Measurements from ENCODE around the gene ZNF189.

ZNF189 gene

GRCh38 chr9:101398068-101398929 is at the start of gene ZNF189, which contains the start of gene MRPL50:
ZNF189 (plus strand) TSS chr9:101398851; CDS start chr9:101399157, 306 bp downstream.
MRPL50 (minus strand) TSS chr9:101398618; CDS start chr9:101398592, 26 bp downstream.
- peak; percentile 98 for DNase-seq (ENCODE audit: low read depth)

- DNase-seq (ENCODE audit: low read depth): no peak
Observed at GRCh38 chr9:101350285-101350684, 48.4 kb upstream of the ZNF189 start.

DNA sequence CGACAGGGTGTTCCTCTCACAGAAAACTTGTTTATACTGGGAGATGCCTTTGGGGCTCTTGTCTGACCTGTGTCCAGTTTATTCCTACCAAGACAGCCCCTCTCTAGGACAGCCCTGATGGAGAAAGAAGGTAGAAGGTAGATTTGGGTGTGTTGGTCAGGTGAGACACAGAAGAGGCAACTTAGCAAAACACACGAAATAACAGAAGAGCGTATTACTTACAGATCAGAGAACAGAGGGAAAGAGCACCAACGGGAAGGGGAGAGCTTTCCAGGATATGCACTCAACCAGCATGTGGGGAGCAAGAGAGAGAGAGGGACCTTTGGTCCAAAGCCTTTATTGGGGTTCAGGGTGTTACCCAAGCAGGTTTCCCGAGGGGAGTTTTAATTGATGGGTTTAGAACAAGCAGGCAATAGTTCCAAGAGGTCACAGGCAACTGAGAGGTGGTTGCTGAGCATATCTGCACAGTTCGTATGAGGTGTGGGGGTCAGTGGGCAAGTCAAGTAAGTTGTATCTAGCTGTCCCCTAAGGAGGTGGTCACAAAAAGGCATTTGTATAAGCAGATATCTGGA is 45.7 kb upstream of the ZNF189 start:
- no peak for DNase-seq (ENCODE audit: low read depth)

DNA sequence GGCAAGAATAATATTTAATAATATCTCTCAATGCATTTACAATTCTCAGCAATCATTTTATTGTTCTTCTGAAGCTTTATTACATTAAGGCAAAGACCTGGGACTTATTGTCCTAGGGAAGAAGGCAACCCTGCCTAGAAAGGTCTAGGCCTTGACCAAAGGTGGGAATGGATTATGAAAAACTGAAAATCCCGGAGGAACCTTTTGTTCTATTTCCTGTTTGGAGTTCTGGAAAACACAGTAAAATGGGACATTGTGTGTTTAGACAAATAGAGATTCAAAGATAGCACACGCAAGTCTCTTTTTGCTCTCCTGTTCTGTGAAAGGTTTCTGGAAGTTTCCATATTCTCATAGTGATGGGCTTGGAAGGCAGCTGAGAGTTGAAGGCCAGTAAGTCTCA is 45.0 kb upstream of the ZNF189 start:
- no peak for DNase-seq (ENCODE audit: low read depth)

- no peak for DNase-seq (ENCODE audit: low read depth)
Observed at GRCh38 chr9:101354143-101354764, 44.4 kb upstream of the ZNF189 start.

DNA sequence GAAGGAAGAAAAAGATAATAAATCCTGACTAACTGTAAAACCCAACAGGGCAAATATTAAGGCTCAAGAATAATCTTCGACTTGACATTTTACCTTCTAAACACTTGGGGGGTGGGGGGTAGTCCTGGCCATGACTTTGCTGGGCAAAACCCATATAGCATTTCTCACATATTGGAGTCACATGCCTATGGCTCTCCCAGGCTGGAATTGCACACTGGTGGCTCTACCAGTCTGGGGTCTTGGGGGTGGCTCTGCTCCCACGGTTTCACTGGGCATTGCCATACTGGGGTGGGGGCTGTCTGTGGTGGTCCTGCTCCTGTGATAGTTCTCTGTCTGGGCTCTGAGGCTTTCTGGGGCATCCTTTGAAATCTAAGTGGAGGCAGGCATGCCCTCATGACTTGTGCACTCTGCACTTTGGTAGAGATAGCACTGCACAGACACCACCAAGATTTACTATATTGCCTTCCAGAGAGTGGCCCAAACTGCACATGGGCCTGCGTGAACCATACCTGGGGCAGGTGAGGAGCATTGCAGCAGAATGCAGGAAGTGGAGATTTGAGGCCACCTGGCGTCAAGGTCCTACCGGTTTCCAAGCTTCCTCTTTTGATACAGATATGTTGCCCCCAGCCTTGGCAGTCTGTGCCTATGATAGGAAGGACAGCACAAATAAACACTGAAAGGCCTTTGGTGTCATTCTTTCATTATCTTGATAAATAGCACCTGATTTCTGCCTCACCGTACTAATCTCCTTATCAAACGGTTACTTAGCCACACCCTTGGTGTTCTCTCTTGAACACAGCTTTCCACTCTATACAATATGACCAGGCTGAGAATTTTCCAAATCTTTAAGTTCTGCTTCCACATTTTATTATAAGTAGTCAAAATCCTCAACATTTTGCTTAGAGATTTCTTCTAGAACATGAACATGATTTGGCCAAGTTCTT is 43.6 kb upstream of the ZNF189 start:
- DNase-seq (ENCODE audit: low read depth): no peak

GRCh38 chr9:101356619-101357018 is 42.0 kb upstream of the ZNF189 start:
- no peak for DNase-seq (ENCODE audit: low read depth)

DNA sequence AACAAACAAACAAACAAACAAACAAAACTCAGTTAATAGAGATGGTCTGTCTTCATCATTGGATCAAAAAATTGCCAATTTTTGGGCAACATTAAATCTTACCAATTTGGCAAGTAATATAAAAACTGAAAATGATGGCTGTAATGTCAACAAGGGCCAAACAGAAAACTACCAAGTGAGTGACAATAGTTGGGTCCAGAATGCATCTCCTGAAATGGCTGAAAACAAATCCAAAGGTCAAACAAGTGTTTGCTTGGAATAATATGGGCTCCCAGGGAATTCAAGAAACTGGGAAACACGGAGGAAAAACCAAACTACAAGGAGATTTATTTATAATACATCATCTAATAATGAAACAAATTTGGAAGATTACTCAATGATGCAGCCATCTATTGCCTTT is 39.0 kb upstream of the ZNF189 start:
- no peak for DNase-seq (ENCODE audit: low read depth)

GRCh38 chr9:101360647-101361046 is 38.0 kb upstream of the ZNF189 start:
- DNase-seq (ENCODE audit: low read depth): no peak

- no peak for DNase-seq (ENCODE audit: low read depth)
Observed at GRCh38 chr9:101362450-101362849, 36.2 kb upstream of the ZNF189 start.

DNA sequence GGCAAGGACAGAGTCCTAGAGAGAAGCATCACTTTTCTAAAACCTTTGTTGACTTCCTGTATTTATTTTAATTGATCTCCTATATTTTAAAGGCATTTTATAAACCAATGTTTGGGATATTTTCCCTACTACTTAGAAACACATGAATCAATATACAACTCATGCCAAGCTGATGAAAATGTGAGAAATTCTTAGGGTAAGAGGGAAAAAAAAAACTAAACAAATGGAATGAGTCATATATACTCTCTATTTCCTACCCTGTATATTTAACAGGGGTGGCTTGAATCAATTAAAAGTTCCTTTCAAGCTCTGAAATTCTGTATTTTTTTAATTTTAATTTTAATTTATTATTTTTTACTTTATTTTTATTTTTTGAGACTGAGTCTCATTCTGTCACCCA is 33.5 kb upstream of the ZNF189 start:
- DNase-seq (ENCODE audit: low read depth): peak; percentile 25

- peak; percentile 26 for DNase-seq (ENCODE audit: low read depth)
Observed at GRCh38 chr9:101366038-101366756, 32.5 kb upstream of the ZNF189 start.

GRCh38 chr9:101367323-101367722 is 31.3 kb upstream of the ZNF189 start:
- no peak for DNase-seq (ENCODE audit: low read depth)

DNA sequence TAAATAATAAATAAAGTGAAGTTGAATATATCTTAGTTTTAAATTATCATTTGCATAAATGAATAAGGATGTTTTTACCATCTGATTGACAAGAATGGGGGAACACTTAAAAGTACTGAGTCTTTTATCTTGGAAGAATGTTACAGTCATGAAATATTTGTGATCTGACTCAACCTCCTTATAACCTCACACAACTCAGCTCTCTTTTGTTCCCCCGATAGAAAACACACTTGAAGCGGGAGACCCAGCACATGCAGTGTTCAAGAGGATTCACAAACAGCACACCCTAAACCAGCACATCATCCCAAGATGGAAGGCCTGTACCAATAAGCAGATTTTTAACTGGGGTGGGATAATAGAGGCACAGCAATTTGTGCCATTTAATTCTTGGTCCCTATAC is 29.4 kb upstream of the ZNF189 start:
- no peak for DNase-seq (ENCODE audit: low read depth)

DNA sequence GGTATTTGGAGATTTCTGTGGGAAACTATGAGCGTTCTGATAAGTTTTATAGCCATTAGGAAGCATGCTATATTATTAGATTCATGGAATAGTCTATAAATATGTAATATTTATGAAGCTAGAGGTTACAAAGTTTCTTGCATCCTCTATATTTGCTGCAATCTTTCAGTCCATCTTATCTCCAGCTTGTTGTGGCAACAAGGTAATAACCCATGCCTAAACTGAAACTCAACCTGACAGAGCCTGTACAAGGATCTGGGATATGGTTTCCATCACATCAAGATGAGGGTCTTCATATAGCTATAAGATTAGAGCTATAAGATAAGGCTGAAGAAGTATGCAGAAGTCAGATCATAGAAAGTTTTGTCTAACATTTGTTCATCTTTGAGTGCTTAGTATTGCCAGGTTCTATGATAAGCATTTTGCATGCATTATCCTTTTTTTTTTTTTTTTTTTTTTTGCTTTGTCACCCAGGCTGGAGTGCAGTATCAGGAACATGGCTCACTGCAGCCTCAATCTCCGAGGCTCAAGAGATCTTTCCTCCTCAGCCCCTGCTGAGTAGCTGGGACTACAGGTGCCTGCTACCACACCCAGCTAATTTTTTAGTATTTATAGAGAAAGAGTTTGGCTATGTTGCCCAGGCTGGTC is 28.6 kb upstream of the ZNF189 start:
- no peak for DNase-seq (ENCODE audit: low read depth)

DNA sequence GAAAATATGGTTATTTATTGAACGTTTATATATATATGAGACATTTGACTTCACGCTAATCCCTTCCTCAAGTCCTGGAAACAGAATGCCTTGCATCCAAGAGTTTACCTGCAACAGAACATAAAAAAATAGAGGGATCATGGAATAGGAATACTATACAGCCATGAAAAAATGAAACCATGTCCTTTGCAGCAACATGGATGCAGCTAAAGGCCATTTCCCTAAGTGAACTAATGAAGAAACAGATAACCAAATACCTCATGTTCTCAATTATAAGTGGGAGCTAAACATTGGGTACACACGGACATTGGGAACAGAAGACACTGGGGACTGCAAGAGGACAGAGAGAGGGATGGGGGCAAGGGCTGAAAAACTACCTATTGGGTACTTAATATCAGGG is 26.8 kb upstream of the ZNF189 start:
- DNase-seq (ENCODE audit: low read depth): no peak

DNA sequence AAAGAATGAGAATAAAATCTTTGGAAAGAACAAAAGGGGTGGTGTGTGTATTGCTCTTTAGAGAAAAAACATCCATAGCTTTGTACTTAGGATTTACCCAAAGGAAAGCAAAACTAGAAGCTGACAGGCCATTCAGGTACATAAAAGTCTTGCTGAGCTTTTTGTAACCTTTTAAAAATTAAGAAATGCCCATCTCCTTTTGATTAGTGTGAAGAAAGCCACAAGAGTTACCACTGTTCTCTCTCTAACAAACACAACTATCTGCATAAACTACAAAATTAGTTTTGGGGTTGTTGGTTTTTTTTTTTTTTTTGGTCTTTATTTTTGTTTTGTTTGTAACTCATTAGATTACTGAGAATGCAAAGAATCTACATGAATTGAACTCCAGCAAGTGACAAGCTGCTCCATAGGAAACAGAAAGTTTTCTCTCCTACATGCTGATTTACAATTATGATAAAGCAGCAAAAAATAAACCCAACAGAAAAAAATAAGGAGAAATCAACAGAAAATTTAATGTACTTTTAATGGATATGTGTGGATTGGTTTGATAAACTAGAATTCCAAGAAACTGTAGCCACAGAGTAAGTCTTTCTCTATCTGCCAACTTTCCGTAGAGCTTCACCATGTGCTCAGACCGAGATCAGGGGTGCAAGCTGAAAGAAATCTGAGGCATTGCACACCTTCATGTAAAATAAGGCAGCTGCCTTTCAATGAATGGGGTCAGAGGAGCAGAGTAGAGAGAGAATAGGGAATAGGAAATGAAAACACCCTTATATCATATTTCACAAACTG is 26.1 kb upstream of the ZNF189 start:
- DNase-seq (ENCODE audit: low read depth): no peak

DNA sequence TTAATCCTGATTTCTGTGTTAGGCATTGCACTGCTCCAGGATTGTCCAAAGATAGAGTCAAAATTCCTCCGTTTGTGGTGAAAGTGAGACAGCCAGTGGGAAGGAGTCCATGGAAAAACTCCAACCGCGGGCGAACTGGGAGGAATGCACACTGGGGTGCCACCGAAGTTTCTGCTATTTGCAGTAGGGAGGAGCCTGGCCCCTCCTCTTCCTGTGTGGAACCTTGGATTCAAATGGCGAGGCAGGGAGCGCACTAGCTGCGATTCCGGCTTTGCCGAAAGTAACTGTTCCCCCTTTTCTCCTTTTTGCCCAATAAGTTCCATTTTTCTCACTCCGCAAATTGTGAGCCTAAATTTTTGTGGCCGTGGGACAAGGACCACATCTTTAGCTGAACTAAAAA is 23.1 kb upstream of the ZNF189 start:
- DNase-seq (ENCODE audit: low read depth): no peak

GRCh38 chr9:101376111-101376848 is 22.4 kb upstream of the ZNF189 start:
- DNase-seq (ENCODE audit: low read depth): peak; percentile 90
